HG03575 (cell line): ENCODE measurements around the gene NMUR1.
"Not testable (repeated sequence)": the region's sequence is repeated elsewhere in the genome, so short reads cannot be mapped to it uniquely, and the experiment has no call there.

Experiments
- ATAC-seq: cut with Tn5 transposase; IDR thresholded peaks from one replicate; pipeline ENCODE4 v1.9.1; 2021; ENCODE audit not compliant: unreplicated experiment, insufficient number of reproducible peaks, low FRiP score; ENCODE audit errors: extremely low read depth

NMUR1 gene

GRCh38 chr2:231530099-231531011 is at the start of gene NMUR1:
Gene NMUR1 (minus strand): TSS chr2:231530445. CDS start chr2:231530361, 84 bp downstream.
- no peak for ATAC-seq

GRCh38 chr2:231579560-231579959 is 49.3 kb upstream of the NMUR1 start:
- ATAC-seq, result no peak

- not testable (repeated sequence) for ATAC-seq
Observed at GRCh38 chr2:231578655-231579054, 48.4 kb upstream of the NMUR1 start.

GRCh38 chr2:231576465-231576864 is 46.2 kb upstream of the NMUR1 start:
- no peak for ATAC-seq

- ATAC-seq, result no peak
Observed at GRCh38 chr2:231575612-231576256, 45.5 kb upstream of the NMUR1 start.

- no peak for ATAC-seq
Observed at GRCh38 chr2:231573698-231574421, 43.6 kb upstream of the NMUR1 start.

GRCh38 chr2:231573096-231573495 is 42.9 kb upstream of the NMUR1 start:
- no peak for ATAC-seq

GRCh38 chr2:231571661-231572191 is 41.5 kb upstream of the NMUR1 start:
- no peak for ATAC-seq

- not testable (repeated sequence) for ATAC-seq
Observed at GRCh38 chr2:231570915-231571314, 40.7 kb upstream of the NMUR1 start.

GRCh38 chr2:231568785-231569435 is 38.7 kb upstream of the NMUR1 start:
- no peak for ATAC-seq

- no peak for ATAC-seq
Observed at GRCh38 chr2:231568098-231568784, 38.0 kb upstream of the NMUR1 start.

GRCh38 chr2:231567159-231567558 is 36.9 kb upstream of the NMUR1 start:
- ATAC-seq, result no peak

- ATAC-seq, result no peak
Observed at GRCh38 chr2:231565887-231566594, 35.8 kb upstream of the NMUR1 start.

- ATAC-seq, result no peak
Observed at GRCh38 chr2:231563378-231563961, 33.2 kb upstream of the NMUR1 start.

GRCh38 chr2:231557571-231558217 is 27.4 kb upstream of the NMUR1 start:
- no peak for ATAC-seq

GRCh38 chr2:231556981-231557380 is 26.7 kb upstream of the NMUR1 start:
- no peak for ATAC-seq

- not testable (repeated sequence) for ATAC-seq
Observed at GRCh38 chr2:231556496-231556895, 26.3 kb upstream of the NMUR1 start.
